Measurements from ENCODE around the gene KCTD8.

The KCTD8 gene

GRCh38 chr4:44422912-44423311 is 25.7 kb downstream of the KCTD8 start:
- H3K4me1 ChIP-seq (ENCODE audit: insufficient read depth, low read length), result no peaks in the 10 kb centered on the region
- DNase-seq, result no peak
- H3K4me3 ChIP-seq (ENCODE audit: low read depth in 1 of 2, low read length in 2 of 2), result no peak overlapping the region
- no peaks in the 10 kb centered on the region for H3K27me3 ChIP-seq (ENCODE audit: insufficient read depth, low read length, poor library complexity)
- no peaks in the 10 kb centered on the region for H4K20me1 ChIP-seq (ENCODE audit: insufficient read depth, low read length)
- no peak overlapping the region for H2AFZ ChIP-seq (ENCODE audit: low read depth, low read length)
- no peaks in the 10 kb centered on the region for H3K36me3 ChIP-seq (ENCODE audit: insufficient read depth, low read length)
- H3K27ac ChIP-seq (ENCODE audit: low read length), result no peak overlapping the region
- TF ChIP-seq EZH2 (IDR thresholded peaks at IDR 0.05; ENCODE audit: borderline replicate concordance, low read depth, low read length, severe bottlenecking), result no peak
- TF ChIP-seq, protein P1, sequence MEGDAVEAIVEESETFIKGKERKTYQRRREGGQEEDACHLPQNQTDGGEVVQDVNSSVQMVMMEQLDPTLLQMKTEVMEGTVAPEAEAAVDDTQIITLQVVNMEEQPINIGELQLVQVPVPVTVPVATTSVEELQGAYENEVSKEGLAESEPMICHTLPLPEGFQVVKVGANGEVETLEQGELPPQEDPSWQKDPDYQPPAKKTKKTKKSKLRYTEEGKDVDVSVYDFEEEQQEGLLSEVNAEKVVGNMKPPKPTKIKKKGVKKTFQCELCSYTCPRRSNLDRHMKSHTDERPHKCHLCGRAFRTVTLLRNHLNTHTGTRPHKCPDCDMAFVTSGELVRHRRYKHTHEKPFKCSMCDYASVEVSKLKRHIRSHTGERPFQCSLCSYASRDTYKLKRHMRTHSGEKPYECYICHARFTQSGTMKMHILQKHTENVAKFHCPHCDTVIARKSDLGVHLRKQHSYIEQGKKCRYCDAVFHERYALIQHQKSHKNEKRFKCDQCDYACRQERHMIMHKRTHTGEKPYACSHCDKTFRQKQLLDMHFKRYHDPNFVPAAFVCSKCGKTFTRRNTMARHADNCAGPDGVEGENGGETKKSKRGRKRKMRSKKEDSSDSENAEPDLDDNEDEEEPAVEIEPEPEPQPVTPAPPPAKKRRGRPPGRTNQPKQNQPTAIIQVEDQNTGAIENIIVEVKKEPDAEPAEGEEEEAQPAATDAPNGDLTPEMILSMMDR (IDR thresholded peaks at IDR 0.05; ENCODE audit: borderline replicate concordance, extremely low read depth, low read length, poor library complexity, severe bottlenecking), result no peak
- H3K9me3 ChIP-seq (ENCODE audit: insufficient read depth, low read length, severe bottlenecking), result no peaks in the 10 kb centered on the region
- no peak for ATAC-seq (ENCODE audit: insufficient read depth, low read depth)
- H3K9ac ChIP-seq (ENCODE audit: low read depth, low read length), result no peak overlapping the region
- no peaks in the 10 kb centered on the region for H3K79me2 ChIP-seq (ENCODE audit: insufficient read depth, low read length)
- no peak overlapping the region for H3K4me2 ChIP-seq (ENCODE audit: insufficient read depth, low read length)

- no peak overlapping the region for H3K27ac ChIP-seq (ENCODE audit: low read length)
- no peak for TF ChIP-seq EZH2 (IDR thresholded peaks at IDR 0.05; ENCODE audit: borderline replicate concordance, low read depth, low read length, severe bottlenecking)
- TF ChIP-seq, protein P1 (IDR thresholded peaks at IDR 0.05; ENCODE audit: borderline replicate concordance, extremely low read depth, low read length, poor library complexity, severe bottlenecking), result no peak
- no peak for ATAC-seq (ENCODE audit: insufficient read depth, low read depth)
- H3K9me3 ChIP-seq (ENCODE audit: insufficient read depth, low read length, severe bottlenecking), result no peaks in the 10 kb centered on the region
- H3K27me3 ChIP-seq (ENCODE audit: insufficient read depth, low read length, poor library complexity), result no peaks in the 10 kb centered on the region
- no peaks in the 10 kb centered on the region for H3K36me3 ChIP-seq (ENCODE audit: insufficient read depth, low read length)
- no peaks in the 10 kb centered on the region for H3K79me2 ChIP-seq (ENCODE audit: insufficient read depth, low read length)
- no peak overlapping the region for H3K4me3 ChIP-seq (ENCODE audit: low read depth in 1 of 2, low read length in 2 of 2)
- H2AFZ ChIP-seq (ENCODE audit: low read depth, low read length), result no peak overlapping the region
- no peaks in the 10 kb centered on the region for H4K20me1 ChIP-seq (ENCODE audit: insufficient read depth, low read length)
- H3K4me2 ChIP-seq (ENCODE audit: insufficient read depth, low read length), result no peak overlapping the region
- DNase-seq, result no peak
- no peak overlapping the region for H3K9ac ChIP-seq (ENCODE audit: low read depth, low read length)
- H3K4me1 ChIP-seq (ENCODE audit: insufficient read depth, low read length), result no peaks in the 10 kb centered on the region
Observed at GRCh38 chr4:44421330-44422065, 27.1 kb downstream of the KCTD8 start.

DNA sequence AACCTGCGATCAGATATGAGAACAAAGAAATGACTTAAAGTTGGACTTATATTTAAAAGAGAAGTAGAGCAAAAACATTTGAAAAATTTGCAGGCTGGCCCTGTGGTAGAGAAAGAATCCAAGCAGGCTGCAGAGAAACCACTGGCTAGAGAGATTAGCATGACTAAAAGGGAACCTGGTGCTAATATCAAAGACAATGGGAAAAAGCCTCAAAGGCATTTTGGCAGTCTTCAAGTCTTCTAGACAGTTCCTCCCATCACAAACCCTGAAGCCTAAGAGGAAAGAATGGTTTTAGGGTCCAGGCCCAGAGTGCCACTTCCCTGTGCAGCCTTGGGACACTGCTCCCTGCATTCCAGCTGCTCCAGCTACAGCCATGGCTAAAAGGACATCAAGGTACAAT is 33.4 kb downstream of the KCTD8 start:
- H3K4me1 ChIP-seq (ENCODE audit: insufficient read depth, low read length), result no peaks in the 10 kb centered on the region
- ATAC-seq (ENCODE audit: insufficient read depth, low read depth), result no peak
- no peak overlapping the region for H3K9ac ChIP-seq (ENCODE audit: low read depth, low read length)
- TF ChIP-seq EZH2 (IDR thresholded peaks at IDR 0.05; ENCODE audit: borderline replicate concordance, low read depth, low read length, severe bottlenecking), result no peak
- TF ChIP-seq, protein P1 (IDR thresholded peaks at IDR 0.05; ENCODE audit: borderline replicate concordance, extremely low read depth, low read length, poor library complexity, severe bottlenecking), result no peak
- H3K9me3 ChIP-seq (ENCODE audit: insufficient read depth, low read length, severe bottlenecking), result no peaks in the 10 kb centered on the region
- no peaks in the 10 kb centered on the region for H4K20me1 ChIP-seq (ENCODE audit: insufficient read depth, low read length)
- H2AFZ ChIP-seq (ENCODE audit: low read depth, low read length), result no peak overlapping the region
- no peaks in the 10 kb centered on the region for H3K36me3 ChIP-seq (ENCODE audit: insufficient read depth, low read length)
- H3K79me2 ChIP-seq (ENCODE audit: insufficient read depth, low read length), result no peaks in the 10 kb centered on the region
- H3K4me3 ChIP-seq (ENCODE audit: low read depth in 1 of 2, low read length in 2 of 2), result no peak overlapping the region
- no peaks in the 10 kb centered on the region for H3K27me3 ChIP-seq (ENCODE audit: insufficient read depth, low read length, poor library complexity)
- DNase-seq, result no peak
- no peak overlapping the region for H3K4me2 ChIP-seq (ENCODE audit: insufficient read depth, low read length)
- H3K27ac ChIP-seq (ENCODE audit: low read length), result no peak overlapping the region
